Right renal cortex interstitium (tissue), 3 donors: ENCODE measurements around the gene OPRL1. TPM values are rescaled to one million over a fixed set of nuclear protein-coding genes. Genes with fewer than 3 reads are reported as not detected.

Experiments used
- polyA plus RNA-seq, 3 donors: library from polyadenylated mRNA; unstranded; fragments of 120-200 nt; gene quantifications; one replicate each; pipeline ENCODE4 v1.2.1, GENCODE V29; 2013; ENCODE audit not compliant: insufficient read length in 3 of 3

Gene OPRL1
- polyA plus RNA-seq, 3 donors: 0.67 to 1.1 (median 0.69) TPM

Other genes starting within 250 kb of the OPRL1 start
- gene ZBTB46, start 248.8 kb upstream of the OPRL1 start, polyA plus RNA-seq: 10 to 100 TPM; 13.6 to 16.0 (median 14.5) TPM
- not detected for gene ABHD16B, start 218.6 kb upstream of the OPRL1 start, polyA plus RNA-seq
- gene TPD52L2, start 214.8 kb upstream of the OPRL1 start, polyA plus RNA-seq: 10 to 100 TPM; 80.6 to 82.1 (median 81.3) TPM
- 10 to 100 TPM; 25.7 to 29.0 (median 28.7) TPM for gene DNAJC5, start 185.0 kb upstream of the OPRL1 start, polyA plus RNA-seq
- gene UCKL1, start 123.7 kb upstream of the OPRL1 start, polyA plus RNA-seq: 10 to 100 TPM; 33.5 to 35.5 (median 33.6) TPM
- gene ZNF512B, start 110.2 kb upstream of the OPRL1 start, polyA plus RNA-seq: 10 to 100 TPM; 20.9 to 23.3 (median 21.8) TPM
- 1 to 10 TPM; 6.5 to 6.7 (median 6.6) TPM for gene SAMD10, start 100.4 kb upstream of the OPRL1 start, polyA plus RNA-seq
- 10 to 100 TPM; 89.5 to 94.8 (median 89.9) TPM for gene PRPF6, start 99.0 kb upstream of the OPRL1 start, polyA plus RNA-seq
- gene C20orf204, start 43.9 kb upstream of the OPRL1 start, polyA plus RNA-seq: under 1 TPM; 0.40 to 0.51 (median 0.43) TPM
- gene SOX18, start 30.4 kb upstream of the OPRL1 start, polyA plus RNA-seq: 1 to 10 TPM; 5.6 to 9.0 (median 6.5) TPM
- gene TCEA2, start 16.9 kb upstream of the OPRL1 start, polyA plus RNA-seq: 10 to 100 TPM; 71.0 to 72.0 (median 71.0) TPM
- 1 to 10 TPM; 3.8 to 5.4 (median 4.8) TPM for gene RGS19, start 564 bp upstream of the OPRL1 start, polyA plus RNA-seq
- gene LKAAEAR1, start 4.3 kb downstream of the OPRL1 start, polyA plus RNA-seq: under 1 TPM in 1 of 3 donors, not detected in 2; 0.34 TPM
- not detected for gene NPBWR2, start 27.5 kb downstream of the OPRL1 start, polyA plus RNA-seq
- gene MYT1, start 84.4 kb downstream of the OPRL1 start, polyA plus RNA-seq: under 1 TPM; 0.35 to 0.50 (median 0.46) TPM
- gene PCMTD2, start 175.7 kb downstream of the OPRL1 start, polyA plus RNA-seq: 100 to 1,000 TPM; 128 to 143 (median 139) TPM